ENCODE data around the gene PSMB3.

The PSMB3 gene

DNA sequence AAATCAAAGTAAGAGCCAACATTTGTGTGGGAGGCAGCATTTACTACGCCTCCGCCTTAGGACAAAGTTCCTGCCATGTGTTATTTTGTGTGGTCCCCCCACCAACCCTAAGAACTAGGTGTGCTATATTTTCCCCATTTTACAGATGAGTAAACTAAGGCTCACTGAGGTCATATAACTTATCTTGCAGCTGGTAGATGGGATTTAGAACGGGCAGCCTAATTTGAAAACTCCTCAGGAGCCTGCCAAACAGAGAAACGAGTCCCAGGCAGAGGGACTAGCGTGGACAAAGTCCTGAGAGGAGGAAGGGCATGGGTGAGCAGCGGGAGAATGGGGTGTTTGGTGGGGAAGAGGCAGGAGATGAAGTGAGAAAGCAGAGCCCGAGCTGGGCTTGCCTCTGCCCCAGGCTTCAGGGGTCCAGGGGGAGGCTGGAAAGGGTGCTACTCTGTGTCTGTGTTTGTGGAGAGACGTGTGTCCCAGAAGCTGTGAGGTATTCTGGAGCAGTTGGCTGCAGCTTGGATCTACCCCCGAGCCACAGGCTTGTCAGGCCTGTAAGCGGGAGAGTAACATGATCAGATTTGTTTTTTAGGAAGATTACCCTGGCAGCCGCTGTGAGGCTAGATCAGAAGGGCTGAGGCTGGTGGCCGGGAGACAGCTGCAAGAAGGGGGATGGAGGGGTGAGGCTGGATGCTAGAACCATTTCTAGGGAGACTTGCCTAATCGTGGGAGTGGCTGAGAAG lies 42.5 kb upstream of the PSMB3 start:
- Histone ChIP-seq H3K4me1 (ENCODE audit: control insufficient read depth, insufficient read depth, low read length) (peaks cover 5% of the 10 kb centered on the region; the same call in 1 of the 2 replicates), H3K36me3 (ENCODE audit: control insufficient read depth in 2 of 2, insufficient read depth in 1 of 2, low read length in 2 of 2) (peaks cover 7 to 76% of the 10 kb centered on the region in 2 experiments; a peak in 2 of 3 replicates), H3K27ac (ENCODE audit: extremely low read depth, low read depth, low read length) (no peak overlapping the region), H3K4me3 (ENCODE audit: low read depth, low read length) (no peak overlapping the region), H3K9me3 (ENCODE audit: control insufficient read depth, insufficient read depth, low read depth, low read length) (no peaks in the 10 kb centered on the region)
- ChIA-PET POLR2A (interaction anchor here (0.9 to 1.2 kb wide), 3 partner anchors 9 to 21 kb away, joined by 3 to 5 read pairs (median 3); no protein-coding TSS in a partner anchor), CTCF (interaction anchor here (0.7 to 1.6 kb wide), 7 partner anchors 19 to 1303 kb away, joined by 3 to 8 read pairs (median 3); no protein-coding TSS in a partner anchor)
- TF ChIP-seq, protein P1, sequence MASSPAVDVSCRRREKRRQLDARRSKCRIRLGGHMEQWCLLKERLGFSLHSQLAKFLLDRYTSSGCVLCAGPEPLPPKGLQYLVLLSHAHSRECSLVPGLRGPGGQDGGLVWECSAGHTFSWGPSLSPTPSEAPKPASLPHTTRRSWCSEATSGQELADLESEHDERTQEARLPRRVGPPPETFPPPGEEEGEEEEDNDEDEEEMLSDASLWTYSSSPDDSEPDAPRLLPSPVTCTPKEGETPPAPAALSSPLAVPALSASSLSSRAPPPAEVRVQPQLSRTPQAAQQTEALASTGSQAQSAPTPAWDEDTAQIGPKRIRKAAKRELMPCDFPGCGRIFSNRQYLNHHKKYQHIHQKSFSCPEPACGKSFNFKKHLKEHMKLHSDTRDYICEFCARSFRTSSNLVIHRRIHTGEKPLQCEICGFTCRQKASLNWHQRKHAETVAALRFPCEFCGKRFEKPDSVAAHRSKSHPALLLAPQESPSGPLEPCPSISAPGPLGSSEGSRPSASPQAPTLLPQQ (tag by site-specific recombination; IDR thresholded peaks at IDR 0.05): no peak
- TF ChIP-seq ZFHX2 (tag by site-specific recombination; conservative IDR thresholded peaks at IDR 0.05): peak; percentile 46; the same call in 1 of the 2 replicates
- no peak for TF ChIP-seq ZNF23 (tag by site-specific recombination; IDR thresholded peaks at IDR 0.05; ENCODE audit: borderline replicate concordance)

DNA sequence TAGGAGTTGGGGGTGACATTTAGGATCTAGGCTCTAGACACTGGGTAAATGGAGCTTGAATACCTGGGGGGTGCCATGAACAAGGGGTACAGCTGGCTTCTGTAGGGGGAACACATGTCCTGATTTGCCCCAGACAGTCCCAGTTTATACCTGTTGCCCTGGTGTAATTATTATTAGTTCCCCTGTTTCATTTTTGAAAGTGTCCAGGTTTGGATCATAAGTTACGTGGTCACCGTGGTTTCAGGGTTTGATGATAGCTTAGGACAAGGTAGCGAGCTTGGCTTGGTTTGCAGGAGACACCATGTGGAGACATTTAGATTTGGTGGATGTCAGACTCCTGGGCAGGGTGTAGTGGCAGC lies 42.0 kb upstream of the PSMB3 start:
- Histone ChIP-seq H3K4me1 (ENCODE audit: control insufficient read depth, insufficient read depth, low read length) (peaks cover 5% of the 10 kb centered on the region; the same call in 1 of the 2 replicates), H3K9me3 (ENCODE audit: control insufficient read depth, insufficient read depth, low read depth, low read length) (no peaks in the 10 kb centered on the region), H3K27ac (ENCODE audit: extremely low read depth, low read depth, low read length) (no peak overlapping the region), H3K36me3 (ENCODE audit: control insufficient read depth in 2 of 2, insufficient read depth in 1 of 2, low read length in 2 of 2) (peaks cover 7 to 81% of the 10 kb centered on the region in 2 experiments; a peak in 2 of 3 replicates), H3K4me3 (ENCODE audit: low read depth, low read length) (no peak overlapping the region)
- CTCF ChIA-PET: interaction anchor here (0.6 to 1.6 kb wide), 8 partner anchors 18 to 153 kb away, joined by 3 to 8 read pairs (median 4); no protein-coding TSS in a partner anchor
- TF ChIP-seq SCRT2 (tag by site-specific recombination; IDR thresholded peaks at IDR 0.05) (peak; percentile 64; the same call in 1 of the 2 replicates), ZNF654 (tag by site-specific recombination; IDR thresholded peaks at IDR 0.05; ENCODE audit: low read depth) (no peak), ZNF660 (tag by site-specific recombination; IDR thresholded peaks at IDR 0.05) (no peak), ZNF416 (tag by site-specific recombination; IDR thresholded peaks at IDR 0.05) (no peak)
- POLR2A ChIA-PET: interaction anchor here (0.9 to 1.2 kb wide), 2 partner anchors 18 to 21 kb away, joined by 3 read pairs; no protein-coding TSS in a partner anchor

DNA sequence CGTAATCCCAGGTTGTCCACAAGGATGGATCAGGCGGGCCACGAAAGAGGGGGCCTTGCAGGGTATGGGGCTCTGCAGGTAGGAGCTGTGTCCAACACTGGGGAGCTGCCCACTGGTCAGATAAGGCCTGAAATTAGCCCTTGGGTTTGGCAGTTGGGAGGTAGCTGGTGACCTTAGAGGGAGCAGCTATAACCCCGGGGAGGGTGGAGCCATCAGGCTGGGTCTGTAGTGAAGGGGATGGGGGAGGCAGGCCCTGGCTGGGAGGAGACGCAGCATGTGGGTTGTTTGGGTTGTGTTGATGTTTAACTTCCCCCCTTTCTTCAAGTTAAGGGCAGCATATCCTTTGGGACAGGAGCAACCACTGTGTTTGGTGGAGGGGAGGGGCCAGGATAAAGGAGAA lies 41.6 kb upstream of the PSMB3 start:
- H3K9me3 ChIP-seq (ENCODE audit: control insufficient read depth, insufficient read depth, low read depth, low read length): no peaks in the 10 kb centered on the region
- peaks cover 5% of the 10 kb centered on the region; the same call in 1 of the 2 replicates for H3K4me1 ChIP-seq (ENCODE audit: control insufficient read depth, insufficient read depth, low read length)
- CTCF ChIA-PET: interaction anchor here (0.6 to 1.5 kb wide), 7 partner anchors 18 to 153 kb away, joined by 3 to 8 read pairs (median 4); no protein-coding TSS in a partner anchor
- POLR2A ChIA-PET: interaction anchor here (0.9 to 1.2 kb wide), 2 partner anchors 17 to 20 kb away, joined by 3 read pairs; no protein-coding TSS in a partner anchor
- peaks cover 7 to 85% of the 10 kb centered on the region in 2 experiments; a peak in 2 of 3 replicates for H3K36me3 ChIP-seq (ENCODE audit: control insufficient read depth in 2 of 2, insufficient read depth in 1 of 2, low read length in 2 of 2)
- no peak for TF ChIP-seq ZNF830 (tag by site-specific recombination; IDR thresholded peaks at IDR 0.05; ENCODE audit: low read depth)
- no peak for TF ChIP-seq ZNF560 (tag by site-specific recombination; IDR thresholded peaks at IDR 0.05; ENCODE audit: borderline replicate concordance)
- TF ChIP-seq ZFP3 (tag by site-specific recombination; IDR thresholded peaks at IDR 0.05; ENCODE audit: low read depth): no peak
- TF ChIP-seq, protein P2, sequence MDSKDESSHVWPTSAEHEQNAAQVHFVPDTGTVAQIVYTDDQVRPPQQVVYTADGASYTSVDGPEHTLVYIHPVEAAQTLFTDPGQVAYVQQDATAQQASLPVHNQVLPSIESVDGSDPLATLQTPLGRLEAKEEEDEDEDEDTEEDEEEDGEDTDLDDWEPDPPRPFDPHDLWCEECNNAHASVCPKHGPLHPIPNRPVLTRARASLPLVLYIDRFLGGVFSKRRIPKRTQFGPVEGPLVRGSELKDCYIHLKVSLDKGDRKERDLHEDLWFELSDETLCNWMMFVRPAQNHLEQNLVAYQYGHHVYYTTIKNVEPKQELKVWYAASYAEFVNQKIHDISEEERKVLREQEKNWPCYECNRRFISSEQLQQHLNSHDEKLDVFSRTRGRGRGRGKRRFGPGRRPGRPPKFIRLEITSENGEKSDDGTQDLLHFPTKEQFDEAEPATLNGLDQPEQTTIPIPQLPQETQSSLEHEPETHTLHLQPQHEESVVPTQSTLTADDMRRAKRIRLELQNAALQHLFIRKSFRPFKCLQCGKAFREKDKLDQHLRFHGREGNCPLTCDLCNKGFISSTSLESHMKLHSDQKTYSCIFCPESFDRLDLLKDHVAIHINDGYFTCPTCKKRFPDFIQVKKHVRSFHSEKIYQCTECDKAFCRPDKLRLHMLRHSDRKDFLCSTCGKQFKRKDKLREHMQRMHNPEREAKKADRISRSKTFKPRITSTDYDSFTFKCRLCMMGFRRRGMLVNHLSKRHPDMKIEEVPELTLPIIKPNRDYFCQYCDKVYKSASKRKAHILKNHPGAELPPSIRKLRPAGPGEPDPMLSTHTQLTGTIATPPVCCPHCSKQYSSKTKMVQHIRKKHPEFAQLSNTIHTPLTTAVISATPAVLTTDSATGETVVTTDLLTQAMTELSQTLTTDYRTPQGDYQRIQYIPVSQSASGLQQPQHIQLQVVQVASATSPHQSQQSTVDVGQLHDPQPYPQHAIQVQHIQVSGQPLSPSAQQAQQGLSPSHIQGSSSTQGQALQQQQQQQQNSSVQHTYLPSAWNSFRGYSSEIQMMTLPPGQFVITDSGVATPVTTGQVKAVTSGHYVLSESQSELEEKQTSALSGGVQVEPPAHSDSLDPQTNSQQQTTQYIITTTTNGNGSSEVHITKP (tag by site-specific recombination; IDR thresholded peaks at IDR 0.05): peak; percentile 26; the same call in 1 of the 2 replicates
- no peak overlapping the region for H3K4me3 ChIP-seq (ENCODE audit: low read depth, low read length)
- no peak overlapping the region for H3K27ac ChIP-seq (ENCODE audit: extremely low read depth, low read depth, low read length)

All from HEK293 (cell line).